IMR-90 (cell line): ENCODE results near the gene BSCL2. TPM values are rescaled to one million over a fixed set of nuclear protein-coding genes. Genes with fewer than 3 reads are reported as not detected.

Experiments
- ATAC-seq: fragments of 200-7000 bp; cut with Tn5 transposase; 2 replicates; pipeline ENCODE4 v1.9.1; 2020; ENCODE audit warnings: low read depth, mild to moderate bottlenecking, moderate library complexity
- BruUV-seq: library from RNA; stranded (reverse); fragments of 400-500 nt; replicated peaks from 2 replicates; lab custom pipeline; 2021; lab: Mats Ljungman, UMichigan
- CTCF ChIA-PET: fragments of 300-600 bp; formaldehyde crosslinking; extraction: SDS; loops from one replicate; lab custom pipeline; 2021; ENCODE audit warnings: antibody characterized with exemption; lab: Yijun Ruan, JAX
- POLR2A ChIA-PET: fragments of 300-600 bp; sonication (Branson Sonifier 250); formaldehyde crosslinking; loops from one replicate; lab custom pipeline; 2022; ENCODE audit warnings: antibody characterized with exemption; ENCODE audit not compliant: unreplicated experiment; lab: Charles Lee
- DNase-seq: peaks from one replicate; pipeline ENCODE4 v3.0.0; 2013
- H2AFZ ChIP-seq: replicated peaks from 2 replicates; pipeline ENCODE3; 2013; ENCODE audit warnings: low read length, mild to moderate bottlenecking; ENCODE audit not compliant: poor library complexity
- H2AK5ac ChIP-seq: 2 replicates; pipeline ENCODE4 v1.6.1; 2013; ENCODE audit warnings: low read depth, low read length, inconsistent platforms
- H2AK9ac ChIP-seq: replicated peaks from 2 replicates; pipeline ENCODE3; 2013; ENCODE audit warnings: mild to moderate bottlenecking, low read depth, low read length, moderate library complexity; ENCODE audit not compliant: poor library complexity
- H2BK120ac ChIP-seq: 2 replicates; pipeline ENCODE4 v1.6.1; 2013; ENCODE audit warnings: low read depth, low read length, inconsistent platforms
- H2BK15ac ChIP-seq: 3 replicates; pipeline ENCODE4 v1.6.1; 2013; ENCODE audit warnings: low read depth, low read length, inconsistent platforms
- H2BK20ac ChIP-seq: 2 replicates; pipeline ENCODE4 v1.6.1; 2013; ENCODE audit warnings: low read depth, mild to moderate bottlenecking, inconsistent platforms, low read length, moderate library complexity
- H2BK5ac ChIP-seq: 2 replicates; pipeline ENCODE4 v1.6.1; 2013; ENCODE audit warnings: mild to moderate bottlenecking, low read depth, low read length, inconsistent platforms; ENCODE audit not compliant: poor library complexity, severe bottlenecking
- H3K14ac ChIP-seq: replicated peaks from 2 replicates; pipeline ENCODE4 v1.6.1; 2013; ENCODE audit warnings: low read depth, low read length, inconsistent platforms
- H3K18ac ChIP-seq: 2 replicates; pipeline ENCODE4 v1.6.1; 2013; ENCODE audit warnings: low read depth, low read length, control low read depth
- H3K23ac ChIP-seq: 2 replicates; pipeline ENCODE4 v1.6.1; 2013; ENCODE audit warnings: low read depth, low read length, inconsistent platforms
- H3K27ac ChIP-seq: 2 replicates; pipeline ENCODE4 v1.5.1; 2013; ENCODE audit warnings: mild to moderate bottlenecking, control low read depth, low read length; ENCODE audit not compliant: insufficient read depth
- H3K27me3 ChIP-seq: 2 replicates; pipeline ENCODE4 v1.6.1; 2013; ENCODE audit warnings: low read length; ENCODE audit not compliant: control insufficient read depth, insufficient read depth
- H3K36me3 ChIP-seq: 2 replicates; pipeline ENCODE4 v1.6.1; 2013; ENCODE audit warnings: low read length, mixed read lengths; ENCODE audit not compliant: control insufficient read depth, insufficient read depth
- H3K4ac ChIP-seq: 2 replicates; pipeline ENCODE4 v1.6.1; 2013; ENCODE audit warnings: low read depth, low read length, inconsistent platforms
- H3K4me1 ChIP-seq: 2 replicates; pipeline ENCODE4 v1.6.1; 2013; ENCODE audit warnings: low read length, mixed read lengths; ENCODE audit not compliant: control insufficient read depth, insufficient read depth
- H3K4me2 ChIP-seq: 2 replicates; pipeline ENCODE4 v1.6.1; 2013; ENCODE audit warnings: low read depth, mild to moderate bottlenecking, control low read depth, low read length, moderate library complexity
- H3K4me3 ChIP-seq: 2 replicates; pipeline ENCODE4 v1.5.1; 2013; ENCODE audit warnings: low read depth, mild to moderate bottlenecking, control low read depth, low read length, moderate library complexity; ENCODE audit not compliant: insufficient read depth
- H3K56ac ChIP-seq: 2 replicates; pipeline ENCODE4 v1.6.1; 2013; ENCODE audit warnings: low read length, inconsistent platforms; ENCODE audit not compliant: insufficient read depth; ENCODE audit errors: extremely low read depth
- H3K79me1 ChIP-seq, 2 experiments: 2 replicates each; pipeline ENCODE4 v1.6.1; 2013; ENCODE audit warnings: low read length in 2 of 2, inconsistent platforms in 1 of 2, low read depth in 1 of 2
- H3K9ac ChIP-seq: 2 replicates; pipeline ENCODE4 v1.6.1; 2013; ENCODE audit warnings: low read depth, low read length, control low read depth
- H3K9me1 ChIP-seq: 2 replicates; pipeline ENCODE4 v1.6.1; 2013; ENCODE audit warnings: low read length, inconsistent platforms; ENCODE audit not compliant: insufficient read depth
- H3K9me3 ChIP-seq: 2 replicates; pipeline ENCODE4 v1.6.1; 2013; ENCODE audit warnings: low read length; ENCODE audit not compliant: control insufficient read depth, insufficient read depth
- H4K20me1 ChIP-seq: 2 replicates; pipeline ENCODE4 v1.6.1; 2013; ENCODE audit warnings: low read length, inconsistent platforms; ENCODE audit not compliant: insufficient read depth
- H4K5ac ChIP-seq: 2 replicates; pipeline ENCODE4 v1.6.1; 2013; ENCODE audit warnings: mild to moderate bottlenecking, low read depth, low read length, control low read depth
- H4K8ac ChIP-seq, 2 experiments: 2 replicates each; pipeline ENCODE4 v1.6.1; 2013; ENCODE audit warnings: low read depth in 2 of 2, low read length in 2 of 2, control low read depth in 1 of 2, inconsistent platforms in 1 of 2
- H4K91ac ChIP-seq: 2 replicates; pipeline ENCODE4 v1.6.1; 2013; ENCODE audit warnings: low read depth, low read length, inconsistent platforms; ENCODE audit not compliant: insufficient read depth
- BHLHE40 ChIP-seq: fragments of 150-350 bp; IDR thresholded peaks from 2 replicates; pipeline ENCODE4 v1.6.1; 2016; ENCODE audit warnings: mild to moderate bottlenecking, low read depth, low read length
- CEBPB ChIP-seq: IDR thresholded peaks from 2 replicates; pipeline ENCODE4 v1.6.1; 2012; ENCODE audit warnings: low read depth, low read length, improper control_type of control experiment
- FOS ChIP-seq: fragments of 150-350 bp; IDR thresholded peaks from 2 replicates; pipeline ENCODE4 v1.6.1; 2016; ENCODE audit warnings: low read depth, low read length
- MAFK ChIP-seq: IDR thresholded peaks from 2 replicates; pipeline ENCODE4 v1.6.1; 2012; ENCODE audit warnings: low read depth, low read length, improper control_type of control experiment
- MAZ ChIP-seq: IDR thresholded peaks from 2 replicates; pipeline ENCODE4 v1.6.1; 2012; ENCODE audit warnings: low read depth, mild to moderate bottlenecking, low read length, improper control_type of control experiment, moderate library complexity, borderline replicate concordance
- MXI1 ChIP-seq: IDR thresholded peaks from 2 replicates; pipeline ENCODE4 v1.6.1; 2012; ENCODE audit warnings: low read depth, mild to moderate bottlenecking, low read length, moderate library complexity, borderline replicate concordance
- POLR2A ChIP-seq: IDR thresholded peaks from 2 replicates; pipeline ENCODE4 v1.6.1; 2012; ENCODE audit warnings: mild to moderate bottlenecking, low read depth, low read length
- RAD21 ChIP-seq: IDR thresholded peaks from 2 replicates; pipeline ENCODE4 v1.6.1; 2012; ENCODE audit warnings: low read length, improper control_type of control experiment
- RCOR1 ChIP-seq: IDR thresholded peaks from 2 replicates; pipeline ENCODE4 v1.6.1; 2012; ENCODE audit warnings: mild to moderate bottlenecking, low read length, improper control_type of control experiment; ENCODE audit not compliant: insufficient replicate concordance
- RFX5 ChIP-seq: IDR thresholded peaks from 2 replicates; pipeline ENCODE4 v1.8.0; 2012; ENCODE audit warnings: low read depth, mild to moderate bottlenecking, low read length, moderate library complexity
- SMC3 ChIP-seq: fragments of 150-350 bp; IDR thresholded peaks from 2 replicates; pipeline ENCODE4 v1.6.1; 2016; ENCODE audit warnings: low read depth, mild to moderate bottlenecking, antibody characterized with exemption, low read length, moderate library complexity
- WGBS, 2 experiments: methylation state at CpG; one replicate each; pipeline versions ENCODE4 v1.1.5 to v1.1.7; 2013; ENCODE audit warnings: missing lambda C conversion rate in 2 of 2; ENCODE audit not compliant: insufficient read length in 1 of 2; ENCODE audit errors: extremely low coverage in 2 of 2; 5-methylcytosine and 5-hydroxymethylcytosine counted together
- dilution Hi-C: fragments of 300-500 bp; cut with HindIII; formaldehyde crosslinking; loops from one replicate; pipeline ENCODE4 v1.14.3; 2018; ENCODE audit warnings: low sequenced_read_pairs; ENCODE audit not compliant: unreplicated experiment
- in situ Hi-C: fragments of 300-500 bp; cut with MboI; formaldehyde crosslinking; loops from 3 replicates; pipeline ENCODE4 v1.14.3; 2019; ENCODE audit warnings: low sequenced_read_pairs, inconsistent platforms, mixed read lengths
- intact Hi-C: fragments of 100-400 bp; cut with micrococcal nuclease; formaldehyde crosslinking; loops from 2 replicates; pipeline ENCODE4 v1.10.0; 2022
- polyA plus RNA-seq, 3 experiments: library from polyadenylated mRNA; depleted of rRNA; stranded (reverse); fragments of >200 nt; gene quantifications; 2 replicates each; pipeline ENCODE4 v1.2.3, GENCODE V29; 2012; ENCODE audit warnings: low replicate concordance in 1 of 3
- total RNA-seq: library from RNA; depleted of rRNA; stranded (reverse); fragments of >200 nt; gene quantifications from 2 replicates; pipeline ENCODE4 v1.2.3, GENCODE V29; 2012
- TF ChIP-seq, protein P1 (sequence below): fragments of 150-350 bp; IDR thresholded peaks from 2 replicates; pipeline ENCODE4 v1.6.1; 2017; ENCODE audit warnings: mild to moderate bottlenecking, antibody characterized with exemption, low read length, low read depth
- TF ChIP-seq, protein P2 (sequence below): conservative IDR thresholded peaks from 2 replicates; pipeline ENCODE4 v1.5.1; 2012; ENCODE audit warnings: mild to moderate bottlenecking, low read depth, low read length, improper control_type of control experiment
- TF ChIP-seq, protein P3 (sequence below): fragments of 150-350 bp; IDR thresholded peaks from 2 replicates; pipeline ENCODE4 v1.6.1; 2016; ENCODE audit warnings: low read depth, mild to moderate bottlenecking, low read length, moderate library complexity, borderline replicate concordance

The BSCL2 gene
- total and polyA plus RNA-seq, 2 of the 4 experiments (the other 2 are of a cell fraction): 26.2 to 47.1 TPM

DNA sequence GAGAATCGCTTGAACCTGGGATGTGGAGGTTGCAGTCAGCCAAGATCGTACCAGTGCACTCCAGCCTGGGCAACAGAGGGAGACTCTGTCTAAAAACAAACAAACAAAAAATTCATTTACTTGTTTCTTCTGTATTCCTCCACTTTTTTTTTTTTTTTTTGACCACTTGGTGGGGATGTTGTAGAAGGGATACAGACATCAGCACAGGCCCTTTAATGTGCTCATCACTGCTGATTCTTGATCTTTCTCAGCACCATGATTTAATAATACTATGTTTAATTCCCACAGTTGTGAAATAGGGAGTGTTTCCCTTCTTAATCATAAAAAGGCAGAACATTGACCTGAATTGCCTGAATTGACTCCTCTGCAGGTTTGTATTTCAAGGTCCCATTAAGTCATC is 25.6 kb upstream of the BSCL2 start:
- Histone ChIP-seq H3K9ac (no peak overlapping the region), H3K27ac (no peak overlapping the region), H2BK5ac (no peak overlapping the region), H3K79me1 (peaks cover 16 to 40% of the 10 kb centered on the region in 2 experiments), H3K9me1 (no peaks in the 10 kb centered on the region), H2BK120ac (no peak overlapping the region), H2BK20ac (no peak overlapping the region), H2AFZ (no peak overlapping the region), H3K4me3 (no peak overlapping the region), H3K4me2 (no peak overlapping the region), H3K9me3 (no peaks in the 10 kb centered on the region), H3K4ac (no peak overlapping the region), H4K8ac (no peak overlapping the region), H3K14ac (no peak overlapping the region), H3K56ac (no peak overlapping the region), H4K5ac (no peak overlapping the region), H2AK5ac (no peak overlapping the region), H3K27me3 (no peaks in the 10 kb centered on the region), H4K91ac (no peak overlapping the region), H4K20me1 (peaks cover 3% of the 10 kb centered on the region), H2BK15ac (no peak overlapping the region), H3K4me1 (peaks cover 2% of the 10 kb centered on the region; the same call in 1 of the 2 replicates), H3K18ac (no peak overlapping the region), H3K23ac (no peak overlapping the region), H3K36me3 (peaks cover 18% of the 10 kb centered on the region), H2AK9ac (no peak overlapping the region)
- ChIA-PET POLR2A (no interaction called here), CTCF (interaction anchor here (0.7 kb wide), 1 partner anchor 13 kb away, joined by 3 read pairs; no protein-coding TSS in a partner anchor)
- no peak for TF ChIP-seq MXI1
- TF ChIP-seq RAD21: peak; percentile 46
- no peak for TF ChIP-seq RCOR1
- TF ChIP-seq, protein P1, sequence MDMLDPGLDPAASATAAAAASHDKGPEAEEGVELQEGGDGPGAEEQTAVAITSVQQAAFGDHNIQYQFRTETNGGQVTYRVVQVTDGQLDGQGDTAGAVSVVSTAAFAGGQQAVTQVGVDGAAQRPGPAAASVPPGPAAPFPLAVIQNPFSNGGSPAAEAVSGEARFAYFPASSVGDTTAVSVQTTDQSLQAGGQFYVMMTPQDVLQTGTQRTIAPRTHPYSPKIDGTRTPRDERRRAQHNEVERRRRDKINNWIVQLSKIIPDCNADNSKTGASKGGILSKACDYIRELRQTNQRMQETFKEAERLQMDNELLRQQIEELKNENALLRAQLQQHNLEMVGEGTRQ: no peak
- no peak for TF ChIP-seq SMC3
- TF ChIP-seq FOS: no peak
- TF ChIP-seq POLR2A: no peak
- TF ChIP-seq MAZ: no peak
- 0 out of 2 replicates have a peak, but pooled peaks have one; percentile 21 for TF ChIP-seq CEBPB
- TF ChIP-seq RFX5: no peak
- TF ChIP-seq BHLHE40: no peak
- TF ChIP-seq, protein P2, sequence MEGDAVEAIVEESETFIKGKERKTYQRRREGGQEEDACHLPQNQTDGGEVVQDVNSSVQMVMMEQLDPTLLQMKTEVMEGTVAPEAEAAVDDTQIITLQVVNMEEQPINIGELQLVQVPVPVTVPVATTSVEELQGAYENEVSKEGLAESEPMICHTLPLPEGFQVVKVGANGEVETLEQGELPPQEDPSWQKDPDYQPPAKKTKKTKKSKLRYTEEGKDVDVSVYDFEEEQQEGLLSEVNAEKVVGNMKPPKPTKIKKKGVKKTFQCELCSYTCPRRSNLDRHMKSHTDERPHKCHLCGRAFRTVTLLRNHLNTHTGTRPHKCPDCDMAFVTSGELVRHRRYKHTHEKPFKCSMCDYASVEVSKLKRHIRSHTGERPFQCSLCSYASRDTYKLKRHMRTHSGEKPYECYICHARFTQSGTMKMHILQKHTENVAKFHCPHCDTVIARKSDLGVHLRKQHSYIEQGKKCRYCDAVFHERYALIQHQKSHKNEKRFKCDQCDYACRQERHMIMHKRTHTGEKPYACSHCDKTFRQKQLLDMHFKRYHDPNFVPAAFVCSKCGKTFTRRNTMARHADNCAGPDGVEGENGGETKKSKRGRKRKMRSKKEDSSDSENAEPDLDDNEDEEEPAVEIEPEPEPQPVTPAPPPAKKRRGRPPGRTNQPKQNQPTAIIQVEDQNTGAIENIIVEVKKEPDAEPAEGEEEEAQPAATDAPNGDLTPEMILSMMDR: peak; percentile 28; the same call in 1 of the 2 replicates
- TF ChIP-seq, protein P3, sequence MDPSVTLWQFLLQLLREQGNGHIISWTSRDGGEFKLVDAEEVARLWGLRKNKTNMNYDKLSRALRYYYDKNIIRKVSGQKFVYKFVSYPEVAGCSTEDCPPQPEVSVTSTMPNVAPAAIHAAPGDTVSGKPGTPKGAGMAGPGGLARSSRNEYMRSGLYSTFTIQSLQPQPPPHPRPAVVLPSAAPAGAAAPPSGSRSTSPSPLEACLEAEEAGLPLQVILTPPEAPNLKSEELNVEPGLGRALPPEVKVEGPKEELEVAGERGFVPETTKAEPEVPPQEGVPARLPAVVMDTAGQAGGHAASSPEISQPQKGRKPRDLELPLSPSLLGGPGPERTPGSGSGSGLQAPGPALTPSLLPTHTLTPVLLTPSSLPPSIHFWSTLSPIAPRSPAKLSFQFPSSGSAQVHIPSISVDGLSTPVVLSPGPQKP: no peak
- TF ChIP-seq MAFK: no peak
- no CpG with 5 or more reads among the region's 2 CpGs for WGBS, 2 experiments
- dilution Hi-C loops: no loop called here
- ATAC-seq (no peak), DNase-seq (peak; percentile 36)
- intact Hi-C loops: no loop called here
- in situ Hi-C loops: no loop called here
- no TSS peak for BruUV-seq
